Retinal pigment epithelial cell (primary cell): ENCODE data around the gene TMX1.

ENCODE experiments used
- DNase-seq: peaks from one replicate; pipeline ENCODE4 v3.0.0-alpha.2; 2010; ENCODE audit warnings: low read depth
- H3K4me3 ChIP-seq: 2 replicates; pipeline ENCODE4 v1.5.1; 2011; ENCODE audit warnings: mild to moderate bottlenecking, low read length, control low read depth, moderate library complexity
- TF ChIP-seq, protein P1 (sequence below): conservative IDR thresholded peaks from 2 replicates; pipeline ENCODE4 v1.5.1; 2011; ENCODE audit warnings: low read depth, low read length, control low read depth, inconsistent platforms

Gene TMX1

DNA sequence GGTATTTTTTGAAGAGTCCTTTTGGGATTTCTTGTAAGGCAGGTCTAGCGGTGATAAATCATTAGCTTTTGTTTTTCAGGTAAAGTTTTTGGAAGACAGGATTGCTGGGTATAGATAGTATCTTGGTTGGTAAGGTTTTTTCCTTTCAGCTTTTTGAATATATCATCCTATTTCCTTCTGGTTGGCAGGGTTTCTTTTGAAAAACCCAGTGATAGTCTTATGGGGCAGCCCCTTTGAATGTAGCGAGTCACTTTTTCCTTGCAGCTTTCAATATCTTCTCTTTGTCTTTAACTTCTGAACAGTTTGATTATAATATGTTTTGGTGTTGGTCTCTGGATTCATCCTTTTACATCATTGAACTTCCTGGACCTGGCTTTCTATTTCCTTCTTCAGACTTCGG, 20.2 kb downstream of the TMX1 start:
- DNase-seq, result no peak

DNA sequence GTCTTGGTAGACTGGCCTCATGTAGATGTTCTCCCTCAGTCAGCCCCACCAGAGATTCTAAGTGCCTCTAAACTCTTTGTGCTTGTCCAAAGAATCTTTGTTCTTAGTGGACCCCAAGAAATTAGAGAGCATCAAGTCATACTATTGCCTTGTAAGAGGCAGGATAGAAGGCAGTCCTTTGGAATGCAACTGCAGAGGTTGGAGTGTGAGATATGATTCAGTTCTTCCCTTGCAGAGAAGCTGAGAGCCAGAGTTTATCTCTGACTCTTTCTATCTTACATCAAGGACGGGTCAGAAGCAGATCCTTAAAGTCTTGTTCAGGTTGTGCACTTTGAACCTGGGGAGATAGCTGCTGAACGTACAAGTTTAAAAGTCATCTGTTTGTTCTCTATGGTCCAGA, 21.1 kb downstream of the TMX1 start:
- no peak for DNase-seq

More for the DNA sequence above, 20.2 kb downstream of the TMX1 start:
- H3K4me3 ChIP-seq, result no peak overlapping the region
- TF ChIP-seq, protein P1, sequence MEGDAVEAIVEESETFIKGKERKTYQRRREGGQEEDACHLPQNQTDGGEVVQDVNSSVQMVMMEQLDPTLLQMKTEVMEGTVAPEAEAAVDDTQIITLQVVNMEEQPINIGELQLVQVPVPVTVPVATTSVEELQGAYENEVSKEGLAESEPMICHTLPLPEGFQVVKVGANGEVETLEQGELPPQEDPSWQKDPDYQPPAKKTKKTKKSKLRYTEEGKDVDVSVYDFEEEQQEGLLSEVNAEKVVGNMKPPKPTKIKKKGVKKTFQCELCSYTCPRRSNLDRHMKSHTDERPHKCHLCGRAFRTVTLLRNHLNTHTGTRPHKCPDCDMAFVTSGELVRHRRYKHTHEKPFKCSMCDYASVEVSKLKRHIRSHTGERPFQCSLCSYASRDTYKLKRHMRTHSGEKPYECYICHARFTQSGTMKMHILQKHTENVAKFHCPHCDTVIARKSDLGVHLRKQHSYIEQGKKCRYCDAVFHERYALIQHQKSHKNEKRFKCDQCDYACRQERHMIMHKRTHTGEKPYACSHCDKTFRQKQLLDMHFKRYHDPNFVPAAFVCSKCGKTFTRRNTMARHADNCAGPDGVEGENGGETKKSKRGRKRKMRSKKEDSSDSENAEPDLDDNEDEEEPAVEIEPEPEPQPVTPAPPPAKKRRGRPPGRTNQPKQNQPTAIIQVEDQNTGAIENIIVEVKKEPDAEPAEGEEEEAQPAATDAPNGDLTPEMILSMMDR, result no peak

DNA sequence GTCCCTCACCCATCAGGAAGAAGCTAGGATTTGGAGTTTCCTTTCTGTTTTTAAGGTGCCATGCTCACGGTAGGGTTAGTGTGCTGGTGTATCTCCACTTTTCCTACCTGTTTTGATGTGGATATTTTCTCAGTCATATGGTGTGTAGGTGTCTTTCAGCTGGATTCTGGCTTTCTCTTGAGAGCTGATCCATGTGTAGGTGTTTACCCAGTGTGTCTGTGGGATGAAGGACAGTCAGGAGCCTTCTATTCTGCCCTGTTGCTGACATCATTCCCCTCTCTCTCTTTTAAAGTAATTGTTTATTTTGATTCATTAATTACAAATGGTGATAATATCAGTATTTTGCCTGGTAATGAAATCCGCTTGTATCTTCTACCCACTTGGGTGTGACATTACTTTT, 22.8 kb downstream of the TMX1 start:
- H3K4me3 ChIP-seq, result no peak overlapping the region
- TF ChIP-seq, protein P1, result no peak
- DNase-seq, result no peak

More for the DNA sequence above, 21.1 kb downstream of the TMX1 start:
- H3K4me3 ChIP-seq, result no peak overlapping the region
- TF ChIP-seq, protein P1, result no peak

DNA sequence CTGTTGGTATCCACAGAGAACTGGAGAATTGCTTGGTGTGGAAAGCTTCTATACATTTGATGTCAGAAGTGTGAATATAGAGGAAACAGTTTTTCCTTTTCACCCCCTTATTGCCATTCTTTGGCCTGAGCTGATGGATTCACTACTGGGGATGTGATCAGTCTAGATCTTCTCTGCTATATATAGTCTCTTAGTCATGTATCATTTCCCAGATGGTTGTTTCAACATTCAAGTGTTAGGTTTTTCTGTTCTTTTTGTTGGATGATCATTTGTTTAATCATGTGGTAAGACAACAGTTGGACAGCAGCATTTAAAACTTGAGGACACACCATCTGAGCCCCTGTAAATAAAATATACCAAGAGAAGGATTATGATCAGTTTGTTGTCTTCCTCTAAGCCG, 29.6 kb downstream of the TMX1 start:
- H3K4me3 ChIP-seq, result no peak overlapping the region
- TF ChIP-seq, protein P1, result no peak
- no peak for DNase-seq

DNA sequence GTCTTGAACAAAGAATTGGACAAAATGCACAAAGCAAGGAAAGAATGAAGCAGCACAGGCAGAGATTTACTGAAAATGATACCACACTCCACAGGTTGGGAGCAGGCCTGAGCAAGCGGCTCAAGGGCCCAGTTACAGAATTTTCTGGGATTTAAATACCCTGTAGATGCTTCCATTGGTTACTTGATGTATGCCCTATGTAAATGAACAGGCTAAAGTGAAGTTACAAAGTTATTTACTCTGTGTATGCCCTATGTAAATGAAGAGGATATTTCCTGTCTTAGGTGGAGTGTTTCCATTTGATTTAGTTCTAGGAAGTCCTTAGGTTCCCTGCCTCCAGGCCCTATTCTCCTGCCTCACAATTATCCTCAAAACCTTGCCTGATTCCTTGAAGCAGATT, 36.6 kb downstream of the TMX1 start:
- TF ChIP-seq, protein P1, result no peak
- DNase-seq, result no peak
- no peak overlapping the region for H3K4me3 ChIP-seq

DNA sequence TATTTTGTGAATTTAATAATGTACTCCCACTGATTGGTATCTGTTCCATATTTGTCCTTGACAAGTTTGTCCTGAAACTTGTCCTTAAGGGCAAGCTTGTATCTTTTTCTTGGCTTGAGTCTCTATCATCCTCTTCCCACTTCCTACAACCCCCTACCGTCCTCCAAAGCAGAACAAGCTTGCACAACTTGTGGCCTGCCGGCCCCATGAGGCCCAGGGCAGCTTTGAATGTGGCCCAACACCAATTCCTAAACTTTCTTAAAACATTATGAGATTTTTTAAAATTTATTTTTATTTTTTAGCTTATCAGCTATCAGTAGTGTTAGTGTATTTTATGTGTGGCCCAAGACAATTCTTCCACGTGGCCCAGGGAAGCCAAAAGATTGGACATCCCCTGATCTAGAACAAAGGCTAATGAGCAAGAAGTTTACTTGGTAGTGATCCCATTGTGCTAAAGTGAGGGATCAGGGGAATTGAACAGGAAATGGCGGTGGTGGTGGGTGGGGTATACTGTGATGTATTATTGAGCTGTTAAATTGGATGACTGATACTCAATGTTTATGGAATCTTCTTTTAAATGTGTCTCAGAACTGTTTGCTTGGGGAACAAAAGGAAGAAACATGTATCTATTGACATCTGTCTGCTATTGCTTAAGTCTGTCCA, 37.8 kb downstream of the TMX1 start:
- TF ChIP-seq, protein P1, result no peak
- H3K4me3 ChIP-seq, result no peak overlapping the region
- no peak for DNase-seq

DNA sequence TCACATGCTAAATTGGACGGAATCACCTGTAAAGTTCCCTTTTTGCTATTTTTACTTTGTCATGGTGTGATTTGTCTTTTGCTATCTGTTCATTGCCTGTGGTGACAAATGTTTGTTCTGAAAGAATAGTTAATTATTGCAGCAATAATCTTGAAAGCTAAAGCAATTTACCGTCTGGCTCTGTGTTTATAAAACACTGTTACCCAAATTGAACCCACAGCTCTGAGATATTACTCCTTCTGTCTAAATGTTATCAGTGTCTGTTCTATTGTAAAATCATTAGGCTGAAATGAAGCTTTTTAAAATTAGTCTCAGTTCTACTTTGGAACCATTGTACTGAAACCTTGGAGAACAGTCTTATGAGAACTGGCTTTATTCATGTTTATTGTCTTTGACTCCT, 42.5 kb downstream of the TMX1 start:
- no peak overlapping the region for H3K4me3 ChIP-seq
- TF ChIP-seq, protein P1, result no peak
- no peak for DNase-seq
